ENCODE measurements around the gene ALAS1. TPM values are rescaled to one million over a fixed set of nuclear protein-coding genes. Genes with fewer than 3 reads are reported as not detected.

The ALAS1 gene
- total RNA-seq, 2 donors from 2014 or later, result 39.8 to 58.8 TPM

DNA sequence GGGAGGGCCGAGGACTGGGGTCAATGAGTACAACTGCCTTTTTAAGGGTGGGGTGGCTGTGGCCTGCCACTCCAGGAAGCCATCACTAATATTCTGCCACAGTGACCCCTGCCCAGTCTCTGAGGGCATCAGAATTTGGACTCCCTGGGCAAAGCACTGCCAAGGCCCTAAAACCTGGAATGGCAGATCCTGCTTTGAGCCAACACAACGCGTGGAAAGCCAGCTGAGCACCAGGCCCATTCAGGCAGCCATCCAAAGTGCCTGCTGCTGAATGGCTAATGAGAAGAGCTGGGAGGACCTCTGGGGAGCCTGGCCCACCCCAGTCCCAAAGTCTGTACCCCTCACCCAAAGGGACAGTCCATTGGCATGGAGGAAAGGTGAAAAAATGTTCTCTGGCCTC is 36.0 kb downstream of the ALAS1 start:
- intact Hi-C loops (cut with DNase I), result no loop called here
- Histone ChIP-seq H3K9me3 (no peaks in the 10 kb centered on the region), H3K4me3 (no peak overlapping the region), H3K27me3 (replicated peaks; ENCODE audit: insufficient read depth) (no peaks in the 10 kb centered on the region), H3K27ac (no peak overlapping the region), H3K4me1 (replicated peaks) (peaks cover 18% of the 10 kb centered on the region), H3K36me3 (peaks cover 14 to 21% of the 10 kb centered on the region in 2 donors)
- WGBS, result 61% methylated on average over 3 of the region's 3 CpGs
- DNase-seq (ENCODE audit: low spot score), result no peak
- TF ChIP-seq POLR2AphosphoS5 (IDR thresholded peaks at IDR 0.05), result no peak
- TF ChIP-seq, protein P1, sequence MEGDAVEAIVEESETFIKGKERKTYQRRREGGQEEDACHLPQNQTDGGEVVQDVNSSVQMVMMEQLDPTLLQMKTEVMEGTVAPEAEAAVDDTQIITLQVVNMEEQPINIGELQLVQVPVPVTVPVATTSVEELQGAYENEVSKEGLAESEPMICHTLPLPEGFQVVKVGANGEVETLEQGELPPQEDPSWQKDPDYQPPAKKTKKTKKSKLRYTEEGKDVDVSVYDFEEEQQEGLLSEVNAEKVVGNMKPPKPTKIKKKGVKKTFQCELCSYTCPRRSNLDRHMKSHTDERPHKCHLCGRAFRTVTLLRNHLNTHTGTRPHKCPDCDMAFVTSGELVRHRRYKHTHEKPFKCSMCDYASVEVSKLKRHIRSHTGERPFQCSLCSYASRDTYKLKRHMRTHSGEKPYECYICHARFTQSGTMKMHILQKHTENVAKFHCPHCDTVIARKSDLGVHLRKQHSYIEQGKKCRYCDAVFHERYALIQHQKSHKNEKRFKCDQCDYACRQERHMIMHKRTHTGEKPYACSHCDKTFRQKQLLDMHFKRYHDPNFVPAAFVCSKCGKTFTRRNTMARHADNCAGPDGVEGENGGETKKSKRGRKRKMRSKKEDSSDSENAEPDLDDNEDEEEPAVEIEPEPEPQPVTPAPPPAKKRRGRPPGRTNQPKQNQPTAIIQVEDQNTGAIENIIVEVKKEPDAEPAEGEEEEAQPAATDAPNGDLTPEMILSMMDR (IDR thresholded peaks at IDR 0.05), result no peak
- no peak for TF ChIP-seq POLR2A (IDR thresholded peaks at IDR 0.05)

DNA sequence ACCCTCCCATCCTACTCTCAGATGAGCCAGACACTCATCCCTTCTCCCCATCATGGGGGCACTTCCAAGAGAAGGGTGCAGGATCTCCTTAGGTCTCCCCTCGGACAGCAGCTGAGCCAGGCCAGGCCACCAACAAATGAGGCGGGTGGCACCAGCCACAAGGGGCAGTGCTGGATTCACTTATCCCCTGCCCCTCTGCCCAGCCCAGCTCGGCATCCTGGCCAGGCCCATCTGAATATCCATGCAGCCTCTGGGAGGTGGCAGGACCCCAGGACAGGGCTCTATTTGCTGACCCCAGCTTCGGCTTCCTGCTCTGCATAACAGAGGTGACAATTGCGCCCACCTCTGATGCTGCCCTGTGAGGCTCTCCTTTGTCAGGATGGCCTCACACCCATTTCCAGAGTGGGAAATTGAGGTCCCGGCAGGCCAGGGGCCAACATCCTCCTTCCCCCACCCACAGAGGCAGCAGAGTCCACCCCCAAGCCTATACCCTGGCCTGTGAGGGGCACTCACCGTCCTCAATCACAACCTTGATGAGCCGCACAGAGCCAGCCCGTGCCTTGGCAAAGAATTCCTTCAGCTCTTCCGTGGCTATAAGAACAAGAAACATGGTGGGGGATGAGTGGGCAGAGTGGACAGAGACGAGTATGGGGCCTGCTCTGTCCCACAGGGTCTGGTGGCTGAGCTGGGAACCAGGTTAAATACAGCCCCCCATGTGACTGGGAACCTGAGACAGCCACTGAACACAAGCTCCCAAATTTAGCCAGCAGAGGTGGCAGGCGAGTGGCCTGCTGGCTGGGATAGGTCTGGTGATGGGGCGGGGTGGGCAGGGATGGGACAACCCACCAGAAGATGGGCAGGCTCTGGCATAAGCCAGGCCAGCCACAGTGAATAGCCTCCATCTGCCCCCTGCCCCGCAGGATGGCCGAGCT is 36.8 kb downstream of the ALAS1 start:
- peaks cover 18% of the 10 kb centered on the region for H3K4me1 ChIP-seq (replicated peaks)
- H3K36me3 ChIP-seq, result peaks cover 8 to 13% of the 10 kb centered on the region in 2 donors
- no peak overlapping the region for H3K4me3 ChIP-seq
- WGBS, result 85% methylated on average over 15 of the region's 15 CpGs
- intact Hi-C loops (cut with DNase I), result loop anchor here (5.0 kb wide), 1 partner anchor 53 kb away; the partner anchor contains the start of gene GLYCTK
- H3K27ac ChIP-seq, result no peak overlapping the region
- H3K27me3 ChIP-seq (replicated peaks; ENCODE audit: insufficient read depth), result no peaks in the 10 kb centered on the region
- no peak for DNase-seq (ENCODE audit: low spot score)
- H3K9me3 ChIP-seq, result no peaks in the 10 kb centered on the region
- TF ChIP-seq, protein P1 (IDR thresholded peaks at IDR 0.05), result no peak
- no peak for TF ChIP-seq POLR2AphosphoS5 (IDR thresholded peaks at IDR 0.05)
- TF ChIP-seq POLR2A (IDR thresholded peaks at IDR 0.05), result no peak

DNA sequence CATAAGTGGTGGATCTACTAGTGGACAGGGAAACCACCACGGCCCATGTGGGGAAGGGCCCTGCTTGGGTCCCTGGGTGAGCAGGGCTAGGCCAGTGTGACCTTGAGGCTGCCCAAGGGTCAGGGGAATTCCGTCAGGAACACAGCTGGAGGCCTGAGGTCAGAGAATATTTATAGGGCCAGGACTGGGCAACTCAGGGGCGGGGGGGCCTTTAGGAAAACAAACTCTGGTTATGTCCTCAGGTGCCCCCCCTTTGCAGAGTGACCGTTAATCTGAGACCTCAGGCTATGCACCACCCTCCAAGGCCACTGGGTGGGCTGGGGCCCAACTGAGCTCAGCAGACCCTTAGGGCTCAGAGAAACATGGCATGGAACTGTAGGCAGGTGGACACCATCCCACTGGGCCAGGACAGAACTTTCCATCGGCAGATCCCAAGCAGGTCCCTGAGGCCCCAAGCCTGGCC is 38.5 kb downstream of the ALAS1 start:
- H3K4me1 ChIP-seq (replicated peaks), result peaks cover 18% of the 10 kb centered on the region
- H3K4me3 ChIP-seq, result no peak overlapping the region
- 72% methylated on average over 5 of the region's 5 CpGs for WGBS
- H3K27me3 ChIP-seq (replicated peaks; ENCODE audit: insufficient read depth), result no peaks in the 10 kb centered on the region
- no peaks in the 10 kb centered on the region for H3K36me3 ChIP-seq
- intact Hi-C loops (cut with DNase I), result loop anchor here (5.0 kb wide), 1 partner anchor 51 kb away; the partner anchor contains the start of gene GLYCTK
- TF ChIP-seq, protein P1 (IDR thresholded peaks at IDR 0.05), result no peak
- TF ChIP-seq POLR2AphosphoS5 (IDR thresholded peaks at IDR 0.05) (no peak), POLR2A (IDR thresholded peaks at IDR 0.05) (no peak)
- no peak for DNase-seq (ENCODE audit: low spot score)
- peak overlapping the region; percentile 83 to 90 for H3K27ac ChIP-seq
- no peaks in the 10 kb centered on the region for H3K9me3 ChIP-seq

DNA sequence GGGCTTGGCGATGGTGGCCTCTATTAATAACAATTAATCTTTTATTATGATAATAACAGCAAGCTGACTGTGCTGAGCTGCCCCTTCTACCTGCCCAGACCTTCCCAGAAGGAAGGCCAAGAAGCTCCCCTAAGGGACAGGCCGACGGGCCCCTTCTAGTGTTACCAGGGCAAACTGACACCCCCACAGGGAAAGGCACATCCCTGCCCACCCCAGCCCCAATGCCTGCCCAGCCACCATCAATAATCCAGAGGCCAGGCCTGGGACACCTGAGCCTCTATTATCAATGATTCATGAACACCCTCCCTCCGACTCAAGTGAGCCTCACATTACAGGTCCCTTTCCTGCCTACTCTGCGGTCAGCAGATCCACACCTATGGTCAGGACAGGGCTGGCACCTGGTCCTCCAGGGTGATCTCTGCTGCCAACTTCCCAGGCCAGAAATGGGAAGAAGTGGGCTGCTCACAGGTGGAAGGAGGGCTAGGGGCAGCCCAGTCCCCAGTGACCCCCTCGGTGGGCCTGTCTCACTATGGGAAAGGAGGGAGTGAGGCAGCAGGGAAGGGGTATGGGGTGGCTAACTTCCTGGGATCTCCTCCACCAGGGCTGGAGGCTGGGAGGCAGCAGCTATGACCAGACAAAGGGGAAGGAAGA is 39.2 kb downstream of the ALAS1 start:
- no peaks in the 10 kb centered on the region for H3K27me3 ChIP-seq (replicated peaks; ENCODE audit: insufficient read depth)
- intact Hi-C loops (cut with DNase I), result loop anchor here (5.0 kb wide), 1 partner anchor 50 kb away; the partner anchor contains the start of gene GLYCTK
- H3K4me1 ChIP-seq (replicated peaks), result peaks cover 18% of the 10 kb centered on the region
- no peak for DNase-seq (ENCODE audit: low spot score)
- H3K4me3 ChIP-seq, result peak overlapping the region in 1 of 2 donors; percentile 82
- no peaks in the 10 kb centered on the region for H3K36me3 ChIP-seq
- H3K9me3 ChIP-seq, result no peaks in the 10 kb centered on the region
- WGBS, result 68% methylated on average over 6 of the region's 6 CpGs
- TF ChIP-seq POLR2AphosphoS5 (IDR thresholded peaks at IDR 0.05) (no peak), POLR2A (IDR thresholded peaks at IDR 0.05) (no peak)
- TF ChIP-seq, protein P1 (IDR thresholded peaks at IDR 0.05), result no peak
- H3K27ac ChIP-seq, result peak overlapping the region; percentile 83 to 90

All from prostate gland (tissue), 2 donors.